ENCODE results near the gene TMEM185B.
"Not testable (repeated sequence)": the region's sequence is repeated elsewhere in the genome, so short reads cannot be mapped to it uniquely, and the experiment has no call there.

Gene TMEM185B

DNA sequence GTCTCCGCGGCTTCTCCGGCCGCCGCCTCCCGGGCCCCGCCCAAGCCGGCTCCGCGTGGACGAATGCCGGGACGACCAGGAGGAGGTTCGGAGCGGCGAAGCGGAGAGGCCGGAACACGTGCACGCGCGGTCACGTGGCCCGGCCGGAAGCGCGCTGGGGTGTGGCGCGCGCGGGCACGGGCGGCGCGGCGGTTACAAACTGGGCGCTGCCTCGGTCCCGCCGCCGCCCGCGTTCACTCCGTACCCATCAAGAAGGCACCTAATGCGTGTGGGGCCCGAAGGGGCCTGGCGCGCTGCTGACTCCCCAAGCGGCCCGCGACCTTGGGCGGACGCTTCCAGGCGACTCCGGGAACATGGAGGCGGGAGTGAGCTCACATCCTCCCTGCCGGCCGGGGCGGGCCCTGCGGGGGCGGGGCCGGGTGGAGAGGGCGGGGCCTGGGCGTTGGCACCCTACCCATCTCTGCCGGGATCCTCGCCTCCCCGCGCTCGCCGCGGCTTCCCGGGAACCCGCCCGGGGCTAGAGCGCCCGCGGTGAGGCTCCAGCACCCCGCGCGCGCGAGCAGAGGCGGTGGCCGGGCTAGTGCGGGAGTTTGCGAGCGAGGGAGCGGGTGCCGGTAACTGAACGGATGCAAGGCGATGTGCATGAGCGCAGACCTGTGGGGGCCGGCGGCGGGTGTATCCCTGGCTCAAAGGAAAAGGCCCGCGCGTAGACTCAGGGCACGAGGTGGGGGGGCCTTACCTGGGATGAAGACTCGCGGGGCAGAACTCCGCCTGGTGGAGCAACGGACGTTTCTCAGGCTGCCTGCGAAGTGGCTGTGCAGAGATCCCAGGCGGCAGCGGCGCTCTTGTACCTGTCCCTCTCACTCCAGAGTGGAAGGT is at the start of gene TMEM185B:
TSS of gene TMEM185B (minus strand) at position 367 of the 879 bp plus-strand sequence. CDS start 424 bp downstream, outside the sequence.
- peak; percentile 88 for DNase-seq

DNA sequence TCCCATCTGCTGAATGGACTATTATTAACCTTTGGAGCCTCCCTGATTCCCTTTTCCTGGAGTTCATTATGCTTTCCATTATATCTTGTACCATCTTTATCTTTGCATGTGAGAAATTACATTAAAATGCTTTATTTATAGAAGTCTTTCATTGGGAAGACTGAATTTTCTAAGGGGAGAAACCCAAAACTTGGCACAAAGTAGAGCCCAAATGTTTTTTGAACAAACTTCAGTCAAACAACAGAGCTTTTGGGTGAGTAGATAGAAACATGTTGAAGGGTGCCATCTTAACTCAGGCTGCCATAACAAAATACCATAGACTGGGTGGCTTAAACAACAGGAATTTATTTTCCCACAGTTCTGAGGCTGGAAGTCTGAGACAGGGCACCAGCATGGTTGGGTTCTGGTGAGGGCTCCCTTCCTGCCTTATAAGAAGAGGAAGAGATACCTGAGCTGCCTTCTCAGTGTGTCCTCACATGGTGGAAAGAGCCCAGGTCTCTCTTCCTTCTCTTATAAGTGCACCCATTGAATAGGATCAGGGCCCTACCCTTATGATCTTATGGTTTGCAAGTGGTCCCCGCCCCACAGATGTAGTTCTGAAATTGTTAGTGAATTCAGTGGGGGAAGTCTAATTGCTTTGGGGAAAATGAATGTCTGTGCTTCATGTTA is 48.6 kb upstream of the TMEM185B start:
- no peak for DNase-seq

DNA sequence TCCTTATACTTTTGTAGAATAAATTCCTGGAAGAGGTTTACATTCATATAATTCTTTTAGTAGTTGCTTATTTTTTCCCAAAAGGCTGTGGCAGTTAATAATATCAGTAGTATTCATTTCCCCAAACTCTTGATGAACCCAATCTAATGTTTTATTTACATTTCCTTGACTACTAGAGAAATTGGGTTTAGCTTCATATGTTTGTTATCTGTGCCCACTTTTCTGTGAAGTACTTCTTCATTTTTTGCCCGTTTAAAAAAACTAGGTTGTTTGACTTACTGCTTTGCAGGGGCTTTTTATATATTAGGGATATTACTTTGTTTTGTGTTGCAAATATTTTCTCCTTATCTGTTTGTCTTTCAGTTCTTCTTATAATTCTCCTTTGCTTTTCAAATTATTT is 46.6 kb upstream of the TMEM185B start:
- DNase-seq: no peak

DNA sequence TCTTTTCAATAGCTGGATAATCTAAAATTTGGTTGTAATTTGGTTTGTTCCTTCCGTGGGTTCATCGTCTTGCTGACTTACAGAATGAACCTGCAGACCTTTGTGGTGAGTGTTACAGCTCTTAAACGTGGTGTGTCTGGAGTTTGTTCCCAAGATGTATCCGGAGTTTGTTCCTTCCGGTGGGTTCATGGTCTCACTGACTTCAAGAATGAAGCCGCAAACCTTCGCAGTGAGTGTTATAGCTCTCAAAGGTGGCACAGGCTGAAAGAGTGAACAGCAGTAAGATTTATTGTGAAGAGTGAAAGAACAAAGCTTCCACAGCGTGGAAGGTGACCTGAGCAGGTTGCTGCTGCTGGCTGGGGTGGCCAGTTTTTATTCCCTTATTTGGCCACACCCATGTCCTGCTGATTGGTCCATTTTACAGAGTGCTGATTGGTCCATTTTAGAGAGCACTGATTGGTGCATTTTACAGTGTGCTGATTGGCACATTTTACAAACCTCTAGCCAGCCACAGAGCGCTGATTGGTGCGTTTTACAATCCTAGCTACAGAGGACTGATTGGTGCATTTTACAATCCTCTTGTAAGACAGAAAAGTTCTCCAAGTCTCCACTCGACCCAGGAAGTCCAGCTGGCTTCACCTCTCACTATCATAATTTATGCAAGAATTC is 46.0 kb upstream of the TMEM185B start:
- no peak for DNase-seq

DNA sequence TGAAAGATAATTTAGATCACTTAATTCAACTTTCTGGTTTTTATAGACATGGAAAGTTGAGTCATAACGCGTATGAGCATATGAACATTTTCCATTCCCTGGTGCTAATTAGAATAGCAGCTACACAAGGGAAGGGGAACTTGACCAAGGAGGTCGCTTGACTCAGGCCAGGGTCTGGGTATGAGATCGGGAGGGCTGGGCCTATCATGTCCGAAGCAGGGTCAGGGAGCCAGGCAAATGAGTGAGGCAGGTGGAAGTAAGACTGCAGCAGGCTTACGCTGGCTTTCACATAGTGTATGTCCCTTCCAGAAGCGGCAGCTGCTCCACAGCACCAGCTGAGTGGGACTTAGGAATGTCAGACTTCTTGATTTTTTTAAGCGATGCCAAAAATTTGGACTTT is 44.1 kb upstream of the TMEM185B start:
- DNase-seq: no peak

DNA sequence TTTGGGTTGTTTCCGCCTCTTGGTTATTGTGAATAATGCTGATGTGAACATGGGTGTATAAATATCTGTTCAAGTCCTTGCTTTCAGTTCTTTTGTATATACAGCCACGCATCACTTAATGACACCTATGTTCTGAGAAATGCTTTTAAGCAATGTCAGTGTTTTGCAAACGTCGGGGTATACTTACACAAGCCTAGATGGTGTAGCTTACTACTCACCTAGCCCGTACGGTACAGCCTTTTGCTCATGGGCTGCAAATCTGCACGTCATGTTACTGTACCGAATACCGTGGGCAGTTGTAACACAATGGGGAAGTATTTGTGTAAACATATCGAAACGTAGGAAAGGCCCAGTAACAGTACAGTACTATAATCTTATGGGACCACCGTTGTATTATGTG is 41.8 kb upstream of the TMEM185B start:
- no peak for DNase-seq

DNA sequence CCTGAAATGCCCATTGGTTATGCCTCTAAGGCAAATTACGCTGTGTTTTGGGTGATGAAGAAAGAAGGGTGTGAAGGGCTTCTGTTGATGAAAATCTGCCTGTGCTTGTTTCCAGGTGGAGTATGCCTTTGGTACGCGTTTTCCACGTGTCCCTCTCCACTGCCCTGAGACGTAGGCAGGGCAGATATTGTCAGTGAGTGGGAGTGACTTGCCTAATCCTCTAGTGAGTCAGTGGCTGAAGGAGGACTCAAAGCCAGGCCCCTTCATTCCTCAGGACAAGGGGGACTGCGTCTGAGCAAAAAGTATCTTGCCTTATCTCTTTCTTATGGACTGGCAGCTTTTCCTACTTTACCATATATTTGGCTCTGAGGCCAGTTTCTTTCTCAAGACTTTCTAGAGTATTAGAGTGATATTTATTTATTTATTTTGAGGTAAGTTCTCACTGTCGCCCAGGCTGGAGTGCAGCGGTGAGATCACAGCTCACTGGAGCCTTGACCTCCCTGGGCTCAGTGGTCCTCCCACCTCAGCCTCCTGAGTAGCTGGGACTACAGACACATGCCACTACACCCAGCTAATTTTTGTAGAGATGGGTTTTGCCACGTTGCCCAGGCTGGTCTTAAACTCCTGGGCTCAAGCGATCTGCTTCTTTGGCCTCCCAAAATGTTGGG is 39.7 kb upstream of the TMEM185B start:
- DNase-seq: no peak

DNA sequence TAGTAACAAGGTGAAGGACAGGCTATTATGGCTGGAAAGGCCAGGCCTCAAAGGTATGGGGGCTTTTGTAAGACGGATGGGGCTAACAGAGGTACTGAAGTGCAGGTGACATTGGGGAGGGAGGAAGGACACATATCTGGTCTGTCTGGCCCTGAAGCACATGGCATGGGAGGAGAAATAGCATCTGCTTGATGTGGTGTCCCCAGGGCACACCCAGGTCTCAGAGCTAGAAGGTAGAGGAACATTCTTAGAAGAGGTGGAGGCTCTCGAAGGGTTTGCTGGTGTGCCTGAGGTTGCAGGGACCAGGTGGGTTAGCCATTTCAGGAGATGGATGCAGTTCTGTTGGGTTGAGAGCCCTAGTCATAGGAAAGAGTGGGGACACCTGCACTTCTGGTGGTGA is 39.0 kb upstream of the TMEM185B start:
- no peak for DNase-seq

DNA sequence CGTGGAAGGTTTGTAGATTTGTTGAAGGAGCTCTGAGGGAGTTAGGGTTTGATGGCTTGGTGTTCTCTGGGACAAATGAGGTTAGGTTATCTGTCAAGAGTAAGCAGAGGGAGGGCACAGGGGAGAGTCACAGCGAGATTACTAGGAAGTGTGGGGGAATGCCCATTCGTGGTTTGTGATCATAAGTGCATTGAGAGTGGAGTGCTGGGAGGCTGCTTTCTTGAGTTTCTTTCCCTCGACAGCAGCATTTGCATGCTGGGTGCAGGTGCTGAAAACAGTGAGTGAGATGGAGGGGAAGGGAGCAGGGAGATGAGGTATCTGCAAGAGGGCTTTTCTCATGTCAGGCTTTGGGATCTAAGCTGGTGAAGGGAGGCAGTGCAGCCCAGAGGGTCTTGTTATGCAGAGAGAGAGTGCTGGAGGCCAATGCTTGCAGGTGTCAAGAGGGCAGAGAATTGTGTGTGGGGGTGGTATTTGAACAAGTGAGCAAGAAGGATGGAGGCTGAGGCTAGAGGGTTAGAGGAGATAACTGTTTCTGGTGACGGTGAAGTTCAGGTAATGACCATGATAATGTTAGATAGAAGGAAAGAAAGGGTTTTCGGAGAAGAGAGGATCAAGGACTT is 38.3 kb upstream of the TMEM185B start:
- DNase-seq: no peak

DNA sequence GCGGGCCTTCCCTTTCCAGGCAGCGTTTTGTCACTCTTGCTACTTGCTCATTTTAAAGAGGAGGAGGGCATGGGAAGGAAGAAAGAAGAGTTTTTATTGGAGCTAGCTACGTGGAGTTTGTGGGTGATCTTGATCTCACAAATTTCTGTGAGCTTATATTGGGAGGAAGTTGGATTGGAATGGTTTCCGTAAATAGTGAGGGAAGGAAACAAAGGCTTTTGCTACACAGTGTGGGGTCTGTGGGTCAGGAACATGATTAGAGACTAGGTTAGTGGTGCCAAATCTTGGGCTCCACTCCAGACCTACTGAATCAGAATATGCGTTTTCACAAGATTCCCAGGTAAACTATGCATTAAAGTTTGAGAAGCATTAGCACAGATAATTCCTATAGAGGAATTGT is 37.5 kb upstream of the TMEM185B start:
- no peak for DNase-seq

DNA sequence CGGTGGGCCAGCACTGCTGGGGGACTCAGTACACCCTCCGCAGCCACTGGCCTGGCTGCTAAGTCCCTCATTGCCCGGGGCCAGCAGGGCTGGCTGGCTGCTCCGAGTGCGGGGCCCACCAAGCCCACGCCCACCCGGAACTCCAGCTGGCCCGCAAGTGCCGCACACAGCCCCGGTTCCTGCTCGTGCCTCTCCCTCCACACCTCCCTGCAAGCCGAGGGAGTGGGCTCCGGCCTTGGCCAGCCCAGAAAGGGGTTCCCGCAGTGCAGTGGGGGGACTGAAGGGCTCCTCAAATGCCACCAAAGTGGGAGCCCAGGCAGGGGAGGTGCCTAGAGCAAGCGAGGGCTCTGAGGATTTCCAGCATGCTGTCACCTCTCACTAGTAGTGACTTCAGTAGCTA is 36.7 kb upstream of the TMEM185B start:
- not testable (repeated sequence) for DNase-seq

DNA sequence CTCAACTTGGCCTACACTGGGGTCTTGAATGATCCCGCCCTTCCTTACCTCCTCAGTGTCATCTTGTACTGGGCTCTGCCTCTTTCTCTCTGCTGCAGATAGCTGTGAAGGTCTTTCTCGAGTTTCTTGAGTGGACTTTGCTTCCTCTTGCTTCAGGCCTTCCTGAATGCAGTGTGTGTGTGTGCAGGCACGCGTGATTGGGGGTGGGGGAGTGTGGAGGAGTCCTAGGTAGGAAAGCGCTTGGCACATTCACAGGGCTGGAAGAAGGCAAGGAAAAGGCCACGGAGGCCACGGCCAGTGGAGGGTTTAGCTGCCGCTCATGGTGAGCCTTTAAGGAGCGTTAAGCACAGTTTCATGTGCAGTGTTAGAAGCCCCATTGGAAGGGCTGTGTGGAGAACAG is 35.0 kb upstream of the TMEM185B start:
- no peak for DNase-seq

DNA sequence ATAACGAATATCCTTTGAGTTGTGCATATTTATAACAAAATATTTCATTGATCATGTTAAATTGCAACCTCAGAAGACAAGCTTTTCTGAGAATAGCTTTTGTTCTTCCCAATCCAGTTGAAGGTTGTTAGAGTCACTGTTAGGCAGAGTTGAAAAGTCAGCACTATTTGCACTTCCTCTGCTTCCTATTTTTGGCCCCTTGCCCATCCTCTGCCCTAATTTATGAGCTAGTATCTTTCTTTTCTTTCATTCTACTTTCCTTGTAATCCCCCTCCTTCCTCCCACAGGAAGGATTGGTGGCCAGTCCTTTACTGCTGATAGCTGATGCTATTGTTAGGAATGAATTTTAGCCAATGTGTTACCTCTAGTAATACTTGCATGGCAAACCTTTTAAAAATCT is 34.3 kb upstream of the TMEM185B start:
- DNase-seq: peak; percentile 37

DNA sequence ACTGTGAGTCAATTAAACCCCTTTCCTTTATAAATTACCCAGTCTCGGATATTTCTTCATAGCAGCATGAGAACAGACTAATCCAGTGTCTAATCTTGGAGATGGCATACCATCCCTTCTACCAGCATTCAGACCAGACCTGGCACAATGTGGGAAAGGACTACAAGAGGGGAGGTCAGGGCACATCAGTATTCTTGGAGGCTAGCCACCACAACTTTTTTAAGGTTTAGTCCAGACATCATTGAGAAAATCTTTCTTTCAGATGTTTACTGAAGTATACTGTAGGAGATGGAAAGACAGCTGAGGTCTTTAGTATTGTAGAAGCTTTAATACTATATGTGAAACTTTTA is 33.4 kb upstream of the TMEM185B start:
- no peak for DNase-seq

DNA sequence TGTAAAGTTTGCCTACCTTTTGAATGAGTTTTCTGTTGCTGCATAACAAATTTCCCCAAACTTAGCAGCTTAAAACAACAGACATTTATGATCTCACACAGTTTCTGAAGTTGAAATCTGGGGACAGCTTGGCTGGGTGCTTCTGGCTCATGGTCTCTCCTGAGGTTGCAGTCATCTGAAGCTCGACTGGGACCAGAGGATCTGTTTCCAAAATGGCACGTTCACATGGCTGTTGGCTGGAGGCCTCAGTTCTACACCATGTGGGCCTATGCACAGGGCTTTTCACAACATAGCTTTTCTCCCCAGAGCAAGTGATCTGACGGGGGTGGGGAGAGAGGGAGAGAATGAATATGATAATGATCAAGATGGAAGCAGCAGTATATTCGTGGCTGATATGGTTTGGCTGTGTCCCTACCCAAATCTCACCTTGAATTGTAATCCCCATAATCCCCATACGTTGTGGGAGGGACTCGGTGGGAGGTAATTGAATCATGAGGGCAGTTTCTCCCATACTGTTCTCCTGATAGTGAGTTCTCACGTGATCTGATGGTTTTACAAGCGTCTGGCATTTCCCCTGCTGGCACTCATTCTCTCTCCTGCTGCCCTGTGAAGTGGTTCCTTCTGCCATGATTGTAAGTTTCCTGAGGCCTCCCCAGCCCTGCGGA is 32.9 kb upstream of the TMEM185B start:
- DNase-seq: no peak

DNA sequence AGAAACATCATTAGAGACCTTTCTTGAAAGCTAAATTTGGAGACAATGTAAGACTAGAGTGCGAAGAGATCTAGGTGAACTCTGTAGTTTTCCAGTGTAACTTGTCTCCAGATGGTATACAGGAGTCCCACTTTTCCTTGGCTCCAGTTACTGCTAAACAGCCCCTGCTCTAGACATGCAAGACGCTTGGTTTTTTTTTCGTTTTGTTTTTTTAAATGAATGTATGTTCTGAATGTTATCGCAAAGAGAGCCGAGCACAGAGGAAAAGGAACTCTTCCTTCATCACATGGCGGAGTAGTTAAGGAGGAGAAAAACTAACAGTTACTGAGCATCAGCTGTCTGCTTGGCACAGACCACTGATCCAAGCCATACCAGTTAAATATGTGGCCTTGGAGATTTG is 31.9 kb upstream of the TMEM185B start:
- DNase-seq: no peak

DNA sequence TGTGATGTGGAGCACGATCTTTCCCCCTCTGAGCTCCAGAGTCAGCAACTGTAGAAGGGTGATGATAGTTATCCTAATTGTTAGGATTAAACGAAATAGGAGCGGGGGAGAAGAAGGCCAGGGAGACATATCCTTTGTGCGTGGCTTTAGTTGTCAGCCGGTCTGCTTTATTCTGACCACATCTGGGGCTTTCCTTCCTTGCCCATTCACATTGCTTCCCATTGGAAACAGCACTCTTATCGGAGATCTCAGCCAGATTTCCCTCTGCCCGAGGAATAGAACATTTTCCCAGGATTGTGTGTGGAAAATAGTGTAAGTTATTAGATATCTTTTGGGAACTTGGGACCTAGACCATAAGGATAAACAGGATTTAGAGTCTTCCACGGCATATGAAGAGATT is 31.0 kb upstream of the TMEM185B start:
- no peak for DNase-seq

DNA sequence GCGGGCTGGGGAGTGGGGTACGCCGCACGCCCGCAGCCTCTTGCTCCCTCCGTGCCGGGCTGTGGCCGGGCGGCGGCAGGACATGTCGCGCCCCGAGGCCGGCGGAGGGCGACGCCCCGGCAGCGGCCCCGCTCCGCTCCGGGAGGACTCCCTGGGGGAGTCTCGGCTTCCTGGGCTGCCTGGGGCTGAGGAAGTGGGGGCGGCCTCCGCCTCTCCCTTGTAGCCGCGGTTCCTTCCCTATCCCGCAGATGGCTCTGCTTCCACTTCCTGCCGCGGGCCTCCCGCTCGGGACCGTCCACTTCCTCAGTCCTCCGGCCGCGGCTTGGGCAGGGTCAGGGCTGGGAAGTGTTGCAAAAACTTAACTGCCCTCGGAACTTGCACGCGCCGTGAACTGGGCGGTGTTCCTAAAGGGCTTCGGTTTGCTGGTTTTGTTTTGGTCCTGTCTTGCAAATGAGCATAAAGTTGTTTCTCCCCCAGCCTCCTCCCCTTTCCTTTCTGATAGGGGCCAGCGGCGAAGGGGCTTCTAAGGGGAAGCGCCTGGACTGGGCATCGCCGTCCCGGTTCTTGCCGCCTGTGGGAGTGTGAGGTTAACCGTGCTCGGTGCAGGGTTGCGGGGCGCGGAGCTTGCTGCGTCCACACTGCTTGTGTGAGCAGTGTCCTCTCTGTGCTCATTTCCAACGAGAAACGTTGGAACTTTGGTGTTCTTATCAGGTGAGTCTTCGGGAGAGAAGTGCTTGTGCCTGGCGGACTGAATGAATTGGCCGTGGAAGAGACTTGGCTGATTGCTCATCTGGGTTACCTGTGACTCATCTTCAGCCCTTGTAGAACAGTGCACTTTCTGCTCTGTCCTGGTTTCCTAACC is 30.1 kb upstream of the TMEM185B start:
- DNase-seq: peak; percentile 69

DNA sequence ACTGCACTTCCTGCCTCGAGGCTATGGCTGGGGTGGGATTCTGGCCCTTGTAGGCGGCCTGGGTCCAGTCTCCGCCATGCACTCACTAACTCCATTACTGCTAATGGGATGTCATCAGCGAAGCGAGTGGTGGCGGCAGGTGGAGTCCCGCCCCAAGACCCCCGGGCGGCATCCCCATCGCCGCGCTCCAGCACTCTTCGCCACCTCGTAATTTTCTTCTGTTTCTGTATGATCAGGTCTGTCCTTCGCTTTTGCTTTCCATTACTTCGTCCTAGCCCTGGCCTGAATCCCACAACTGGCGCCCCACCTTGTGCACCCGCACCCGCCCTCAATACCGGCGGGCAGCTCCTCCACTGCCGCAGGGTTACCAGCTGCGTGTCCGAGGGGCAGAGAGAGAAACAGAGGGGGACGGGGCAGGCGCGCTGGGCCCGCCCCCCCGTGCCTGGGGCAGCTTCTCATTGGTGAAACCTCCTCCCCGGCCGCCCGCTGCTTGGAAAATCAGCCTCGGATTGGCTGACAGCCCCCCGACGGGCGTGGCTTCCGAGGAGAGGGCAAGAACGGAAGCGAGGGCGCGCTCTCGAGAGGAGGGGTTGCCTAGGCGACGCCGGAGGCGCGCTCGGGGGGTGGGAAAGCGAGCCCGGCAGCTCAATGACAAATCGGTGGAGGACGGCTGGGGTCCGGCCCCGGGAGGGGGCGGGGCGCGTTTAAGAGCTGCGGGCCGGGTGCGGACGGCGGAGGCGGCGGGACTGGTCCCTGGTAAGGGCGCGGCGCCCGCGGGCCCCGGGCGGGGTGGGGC is 29.2 kb upstream of the TMEM185B start, which contains the start of gene RALB:
TSS of gene RALB (plus strand) at position 628 of the 796 bp plus-strand sequence. CDS start 25,813 bp downstream, outside the sequence.
- DNase-seq: peak; percentile 97

DNA sequence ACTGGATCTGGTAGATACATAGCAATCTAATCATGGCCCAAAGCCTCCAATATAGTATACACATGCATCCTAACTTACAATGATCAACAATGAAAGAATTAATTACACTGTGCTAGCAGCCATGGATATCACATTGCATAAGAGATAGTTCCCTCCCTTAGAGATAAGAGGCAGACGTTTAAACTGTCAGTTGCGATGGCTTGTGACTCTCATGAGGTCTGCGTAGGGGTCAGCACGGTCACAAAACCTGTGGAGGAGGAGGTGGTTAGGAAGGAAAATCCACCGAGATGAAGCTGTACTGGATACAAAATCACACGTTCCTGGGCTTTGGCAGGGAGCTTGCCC is 28.7 kb upstream of the TMEM185B start:
- DNase-seq: no peak
